Liver (tissue), 9 donors: ENCODE results near the gene NOD1. TPM values are rescaled to one million over a fixed set of nuclear protein-coding genes. Genes with fewer than 3 reads are reported as not detected.

Source experiments
- DNase-seq: peaks from one replicate; pipeline ENCODE4 v3.0.0-alpha.2; 2017; ENCODE audit warnings: low spot score
- H3K27ac ChIP-seq, 2 donors: one replicate each; pipeline ENCODE4 v1.7.0; 2013; ENCODE audit warnings: inconsistent platforms in 2 of 2, low read length in 2 of 2, control low read depth in 1 of 2, low read depth in 1 of 2, mild to moderate bottlenecking in 1 of 2
- H3K27me3 ChIP-seq, 4 donors: one replicate each; pipeline versions ENCODE4 v1.6.1 to v1.7.0; 2013; ENCODE audit warnings: low read length in 3 of 4, inconsistent platforms in 1 of 4, mild to moderate bottlenecking in 1 of 4, moderate library complexity in 1 of 4; ENCODE audit not compliant: control insufficient read depth in 4 of 4, insufficient read depth in 4 of 4
- H3K36me3 ChIP-seq, 4 donors: one replicate each; pipeline versions ENCODE4 v1.6.1 to v1.7.0; 2013; ENCODE audit warnings: low read length in 3 of 4, mild to moderate bottlenecking in 3 of 4, low read depth in 1 of 4, moderate library complexity in 1 of 4; ENCODE audit not compliant: control insufficient read depth in 4 of 4, insufficient read depth in 3 of 4
- H3K4me1 ChIP-seq, 4 donors: one replicate each; pipeline versions ENCODE4 v1.6.1 to v1.7.0; 2013; ENCODE audit warnings: low read length in 3 of 4, mild to moderate bottlenecking in 3 of 4, moderate library complexity in 1 of 4; ENCODE audit not compliant: control insufficient read depth in 4 of 4, insufficient read depth in 4 of 4
- H3K4me3 ChIP-seq, 3 donors: one replicate each; pipeline versions ENCODE4 v1.6.1 to v1.7.0; 2013; ENCODE audit warnings: low read length in 3 of 3, control low read depth in 1 of 3, low read depth in 1 of 3, mild to moderate bottlenecking in 1 of 3
- H3K9ac ChIP-seq, 2 donors: one replicate each; pipeline ENCODE4 v1.7.0; 2013; ENCODE audit warnings: low read length in 2 of 2, mild to moderate bottlenecking in 2 of 2, moderate library complexity in 2 of 2, control low read depth in 1 of 2, low read depth in 1 of 2
- H3K9me3 ChIP-seq, 4 donors: one replicate each; pipeline versions ENCODE4 v1.6.1 to v1.7.0; 2013; ENCODE audit warnings: low read length in 3 of 4; ENCODE audit not compliant: control insufficient read depth in 4 of 4
- GABPA ChIP-seq, 2 donors: IDR thresholded peaks in 1 of 2; conservative IDR thresholded peaks in 1 of 2; 2 replicates each; pipeline ENCODE4 v1.6.1; 2016; ENCODE audit warnings: antibody characterized with exemption in 2 of 2, mild to moderate bottlenecking in 1 of 2, moderate library complexity in 1 of 2
- HNF4A ChIP-seq, 2 donors: conservative IDR thresholded peaks; 2 replicates each; pipeline ENCODE4 v1.6.1; 2016; ENCODE audit warnings: antibody characterized with exemption in 2 of 2, mild to moderate bottlenecking in 2 of 2
- JUND ChIP-seq, 2 donors: IDR thresholded peaks; 2 replicates each; pipeline ENCODE4 v1.6.1; 2016; ENCODE audit warnings: antibody characterized with exemption in 2 of 2
- NR2F2 ChIP-seq: IDR thresholded peaks from 2 replicates; pipeline ENCODE4 v1.6.1; 2016; ENCODE audit warnings: antibody characterized with exemption
- SP1 ChIP-seq: IDR thresholded peaks from 2 replicates; pipeline ENCODE4 v1.6.1; 2018; ENCODE audit warnings: antibody characterized with exemption, mild to moderate bottlenecking
- YY1 ChIP-seq: IDR thresholded peaks from 2 replicates; pipeline ENCODE4 v1.6.1; 2016; ENCODE audit warnings: antibody characterized with exemption, mild to moderate bottlenecking
- WGBS: extraction: QIAGEN DNeasy Blood & Tissue Kit; methylation state at CpG from one replicate; pipeline ENCODE4 v1.1.7; 2013; 5-methylcytosine and 5-hydroxymethylcytosine counted together
- polyA plus RNA-seq, 2 donors: library from polyadenylated mRNA; stranded (reverse) in 1 of 2; unstranded in 1 of 2; fragments of 200-250 nt in 1 of 2; fragments of >200 nt in 1 of 2; fragmentation: Nextera tagmentation in 1 of 2; extraction: Ambion mirVana in 1 of 2; gene quantifications; one replicate each; pipeline versions ENCODE4 v1.2.1 to v1.2.3, GENCODE V29; 2013 to 2015
- total RNA-seq, 2 donors: library from RNA; depleted of rRNA; stranded (reverse); fragments of >200 nt; gene quantifications; one replicate each; pipeline ENCODE4 v1.2.3, GENCODE V29; 2014
- TF ChIP-seq, protein P1 (sequence below): IDR thresholded peaks from 2 replicates; pipeline ENCODE4 v1.6.1; 2016; ENCODE audit warnings: antibody characterized with exemption, mild to moderate bottlenecking
- TF ChIP-seq, protein P2 (sequence below): IDR thresholded peaks from 2 replicates; pipeline ENCODE4 v1.6.1; 2016; ENCODE audit warnings: antibody characterized with exemption
- TF ChIP-seq, protein P3 (sequence below): fragments of 150-350 bp; IDR thresholded peaks from 2 replicates; pipeline ENCODE4 v1.5.1; 2017; ENCODE audit warnings: improper control_type of control experiment, low read depth, low read length; ENCODE audit not compliant: missing input control
- TF ChIP-seq, protein P4 (sequence below): IDR thresholded peaks from 2 replicates; pipeline ENCODE4 v1.6.1; 2016; ENCODE audit warnings: antibody characterized with exemption
- donor health status: healthy.
- donor health status: healthy.
- donor health status: healthy.
- donor health status: healthy.
- donor health status: healthy.

Gene NOD1
- total and polyA plus RNA-seq, 4 donors, result 1.7 to 3.5 (median 2.0) TPM

DNA sequence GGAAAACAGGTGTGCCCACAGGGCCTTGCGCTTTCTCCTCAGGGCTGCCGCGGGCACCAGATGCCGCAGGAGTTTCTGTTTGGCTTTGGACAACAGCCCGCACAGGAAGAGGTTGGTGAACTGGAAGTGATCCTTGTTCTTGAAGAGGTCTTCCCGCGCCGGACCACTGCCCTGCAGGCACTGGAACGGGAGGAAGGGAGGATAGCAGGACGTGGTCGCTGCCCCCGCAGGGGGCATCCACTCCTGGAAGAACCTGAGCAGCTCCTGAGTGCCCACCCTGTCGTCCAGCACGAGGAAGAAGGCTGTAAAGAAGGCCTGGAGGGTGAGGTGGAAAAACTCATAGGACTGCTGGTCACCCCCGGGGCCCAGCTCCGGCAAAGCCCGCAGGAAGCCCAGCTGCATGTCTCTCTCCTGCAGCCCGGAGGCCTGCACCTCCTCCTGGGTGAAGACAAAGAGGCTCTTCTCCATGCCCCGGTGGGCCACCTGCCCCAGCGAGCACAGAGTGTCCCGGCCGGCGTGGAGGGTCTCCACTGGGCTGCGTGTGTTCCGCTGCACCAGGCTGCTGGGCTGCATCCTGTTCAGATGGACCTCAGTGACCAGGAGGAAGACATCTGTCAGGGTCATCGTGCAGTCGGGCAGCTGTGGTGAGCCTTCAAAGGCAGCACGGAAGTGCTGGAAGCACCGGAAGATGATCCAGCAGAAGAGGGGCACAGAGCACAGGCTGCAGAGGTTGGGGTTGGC, 26.9 kb downstream of the NOD1 start:
- Histone ChIP-seq H3K27me3 (no peaks in the 10 kb centered on the region), H3K4me3 (no peak overlapping the region), H3K9ac (no peak overlapping the region), H3K27ac (no peak overlapping the region), H3K9me3 (no peaks in the 10 kb centered on the region), H3K4me1 (peaks cover 0 to 14% (median 3%) of the 10 kb centered on the region in 4 donors), H3K36me3 (peaks cover 0 to 9% (median 3%) of the 10 kb centered on the region in 4 donors)
- 88% methylated on average over 29 of the region's 29 CpGs for WGBS
- TF ChIP-seq, protein P1, sequence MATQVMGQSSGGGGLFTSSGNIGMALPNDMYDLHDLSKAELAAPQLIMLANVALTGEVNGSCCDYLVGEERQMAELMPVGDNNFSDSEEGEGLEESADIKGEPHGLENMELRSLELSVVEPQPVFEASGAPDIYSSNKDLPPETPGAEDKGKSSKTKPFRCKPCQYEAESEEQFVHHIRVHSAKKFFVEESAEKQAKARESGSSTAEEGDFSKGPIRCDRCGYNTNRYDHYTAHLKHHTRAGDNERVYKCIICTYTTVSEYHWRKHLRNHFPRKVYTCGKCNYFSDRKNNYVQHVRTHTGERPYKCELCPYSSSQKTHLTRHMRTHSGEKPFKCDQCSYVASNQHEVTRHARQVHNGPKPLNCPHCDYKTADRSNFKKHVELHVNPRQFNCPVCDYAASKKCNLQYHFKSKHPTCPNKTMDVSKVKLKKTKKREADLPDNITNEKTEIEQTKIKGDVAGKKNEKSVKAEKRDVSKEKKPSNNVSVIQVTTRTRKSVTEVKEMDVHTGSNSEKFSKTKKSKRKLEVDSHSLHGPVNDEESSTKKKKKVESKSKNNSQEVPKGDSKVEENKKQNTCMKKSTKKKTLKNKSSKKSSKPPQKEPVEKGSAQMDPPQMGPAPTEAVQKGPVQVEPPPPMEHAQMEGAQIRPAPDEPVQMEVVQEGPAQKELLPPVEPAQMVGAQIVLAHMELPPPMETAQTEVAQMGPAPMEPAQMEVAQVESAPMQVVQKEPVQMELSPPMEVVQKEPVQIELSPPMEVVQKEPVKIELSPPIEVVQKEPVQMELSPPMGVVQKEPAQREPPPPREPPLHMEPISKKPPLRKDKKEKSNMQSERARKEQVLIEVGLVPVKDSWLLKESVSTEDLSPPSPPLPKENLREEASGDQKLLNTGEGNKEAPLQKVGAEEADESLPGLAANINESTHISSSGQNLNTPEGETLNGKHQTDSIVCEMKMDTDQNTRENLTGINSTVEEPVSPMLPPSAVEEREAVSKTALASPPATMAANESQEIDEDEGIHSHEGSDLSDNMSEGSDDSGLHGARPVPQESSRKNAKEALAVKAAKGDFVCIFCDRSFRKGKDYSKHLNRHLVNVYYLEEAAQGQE, result no peak
- peak; percentile 88 for TF ChIP-seq NR2F2
- no peak for DNase-seq

DNA sequence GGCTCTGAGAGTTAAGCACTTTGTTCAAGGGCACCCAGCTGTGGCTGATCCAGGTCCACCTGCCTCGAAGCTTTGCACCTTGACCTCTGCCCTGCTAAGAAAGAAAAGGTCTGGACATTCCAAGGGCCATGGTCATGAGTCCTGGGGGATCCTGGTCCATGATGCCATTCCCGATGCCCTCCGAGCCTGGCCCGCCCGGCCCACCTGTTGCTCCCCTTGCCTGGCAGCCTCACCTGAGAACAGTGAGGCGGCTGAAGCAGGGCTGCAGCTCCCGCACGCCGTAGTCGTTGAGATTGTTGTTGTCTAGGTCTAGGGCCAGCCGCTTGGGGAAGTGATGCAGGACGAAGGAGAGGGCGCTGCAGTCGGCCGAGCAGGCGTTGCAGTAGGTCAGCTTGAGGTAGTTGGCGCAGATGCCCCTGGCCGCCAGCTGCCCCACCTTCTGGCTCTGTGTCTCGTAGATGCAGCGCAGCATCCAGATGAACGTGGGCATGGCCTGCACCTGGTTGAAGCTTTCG, 27.5 kb downstream of the NOD1 start:
- Histone ChIP-seq H3K36me3 (peaks cover 0 to 9% (median 2%) of the 10 kb centered on the region in 4 donors), H3K27ac (no peak overlapping the region), H3K4me3 (no peak overlapping the region), H3K9ac (no peak overlapping the region), H3K4me1 (peaks cover 0 to 16% (median 4%) of the 10 kb centered on the region in 4 donors), H3K27me3 (no peaks in the 10 kb centered on the region), H3K9me3 (no peaks in the 10 kb centered on the region)
- 93% methylated on average over 22 of the region's 22 CpGs for WGBS
- no peak for DNase-seq
- no peak for TF ChIP-seq HNF4A (conservative IDR thresholded peaks at IDR 0.05)
- TF ChIP-seq, protein P2, sequence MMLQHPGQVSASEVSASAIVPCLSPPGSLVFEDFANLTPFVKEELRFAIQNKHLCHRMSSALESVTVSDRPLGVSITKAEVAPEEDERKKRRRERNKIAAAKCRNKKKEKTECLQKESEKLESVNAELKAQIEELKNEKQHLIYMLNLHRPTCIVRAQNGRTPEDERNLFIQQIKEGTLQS, result no peak
- no peak for TF ChIP-seq JUND (IDR thresholded peaks at IDR 0.05)
- no peak for TF ChIP-seq NR2F2
- TF ChIP-seq, protein P3, sequence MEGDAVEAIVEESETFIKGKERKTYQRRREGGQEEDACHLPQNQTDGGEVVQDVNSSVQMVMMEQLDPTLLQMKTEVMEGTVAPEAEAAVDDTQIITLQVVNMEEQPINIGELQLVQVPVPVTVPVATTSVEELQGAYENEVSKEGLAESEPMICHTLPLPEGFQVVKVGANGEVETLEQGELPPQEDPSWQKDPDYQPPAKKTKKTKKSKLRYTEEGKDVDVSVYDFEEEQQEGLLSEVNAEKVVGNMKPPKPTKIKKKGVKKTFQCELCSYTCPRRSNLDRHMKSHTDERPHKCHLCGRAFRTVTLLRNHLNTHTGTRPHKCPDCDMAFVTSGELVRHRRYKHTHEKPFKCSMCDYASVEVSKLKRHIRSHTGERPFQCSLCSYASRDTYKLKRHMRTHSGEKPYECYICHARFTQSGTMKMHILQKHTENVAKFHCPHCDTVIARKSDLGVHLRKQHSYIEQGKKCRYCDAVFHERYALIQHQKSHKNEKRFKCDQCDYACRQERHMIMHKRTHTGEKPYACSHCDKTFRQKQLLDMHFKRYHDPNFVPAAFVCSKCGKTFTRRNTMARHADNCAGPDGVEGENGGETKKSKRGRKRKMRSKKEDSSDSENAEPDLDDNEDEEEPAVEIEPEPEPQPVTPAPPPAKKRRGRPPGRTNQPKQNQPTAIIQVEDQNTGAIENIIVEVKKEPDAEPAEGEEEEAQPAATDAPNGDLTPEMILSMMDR, result no peak
- TF ChIP-seq, protein P4, sequence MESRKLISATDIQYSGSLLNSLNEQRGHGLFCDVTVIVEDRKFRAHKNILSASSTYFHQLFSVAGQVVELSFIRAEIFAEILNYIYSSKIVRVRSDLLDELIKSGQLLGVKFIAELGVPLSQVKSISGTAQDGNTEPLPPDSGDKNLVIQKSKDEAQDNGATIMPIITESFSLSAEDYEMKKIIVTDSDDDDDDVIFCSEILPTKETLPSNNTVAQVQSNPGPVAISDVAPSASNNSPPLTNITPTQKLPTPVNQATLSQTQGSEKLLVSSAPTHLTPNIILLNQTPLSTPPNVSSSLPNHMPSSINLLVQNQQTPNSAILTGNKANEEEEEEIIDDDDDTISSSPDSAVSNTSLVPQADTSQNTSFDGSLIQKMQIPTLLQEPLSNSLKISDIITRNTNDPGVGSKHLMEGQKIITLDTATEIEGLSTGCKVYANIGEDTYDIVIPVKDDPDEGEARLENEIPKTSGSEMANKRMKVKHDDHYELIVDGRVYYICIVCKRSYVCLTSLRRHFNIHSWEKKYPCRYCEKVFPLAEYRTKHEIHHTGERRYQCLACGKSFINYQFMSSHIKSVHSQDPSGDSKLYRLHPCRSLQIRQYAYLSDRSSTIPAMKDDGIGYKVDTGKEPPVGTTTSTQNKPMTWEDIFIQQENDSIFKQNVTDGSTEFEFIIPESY, result no peak
- no peak for TF ChIP-seq YY1
- no peak for TF ChIP-seq SP1
- no peak for TF ChIP-seq GABPA (IDR thresholded peaks at IDR 0.05 in 1 of 2, conservative IDR thresholded peaks at IDR 0.05 in 1 of 2)
